ENCODE measurements around the gene TRERF1.
"Not testable (repeated sequence)": the region's sequence is repeated elsewhere in the genome, so short reads cannot be mapped to it uniquely, and the experiment has no call there.

Gene TRERF1

DNA sequence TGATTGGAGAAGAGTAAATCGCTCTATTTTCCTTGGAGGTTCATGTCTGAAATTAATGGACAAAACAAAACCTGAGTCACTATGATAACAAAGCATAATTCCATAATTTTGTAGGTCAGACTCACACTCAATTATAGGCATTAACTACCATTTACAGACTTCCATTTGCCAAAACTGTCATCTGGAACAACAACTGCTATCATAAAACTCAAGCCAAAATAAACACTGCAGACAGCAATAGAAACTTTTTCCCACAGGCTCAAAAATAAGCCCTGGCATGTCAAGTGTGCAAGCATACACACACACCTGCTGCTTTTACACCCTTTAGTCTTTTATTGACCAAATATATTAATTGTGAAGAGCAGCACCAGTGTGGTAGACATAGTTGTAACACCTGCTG lies 241.2 kb downstream of the TRERF1 start:
- peak; percentile 84 for DNase-seq

DNA sequence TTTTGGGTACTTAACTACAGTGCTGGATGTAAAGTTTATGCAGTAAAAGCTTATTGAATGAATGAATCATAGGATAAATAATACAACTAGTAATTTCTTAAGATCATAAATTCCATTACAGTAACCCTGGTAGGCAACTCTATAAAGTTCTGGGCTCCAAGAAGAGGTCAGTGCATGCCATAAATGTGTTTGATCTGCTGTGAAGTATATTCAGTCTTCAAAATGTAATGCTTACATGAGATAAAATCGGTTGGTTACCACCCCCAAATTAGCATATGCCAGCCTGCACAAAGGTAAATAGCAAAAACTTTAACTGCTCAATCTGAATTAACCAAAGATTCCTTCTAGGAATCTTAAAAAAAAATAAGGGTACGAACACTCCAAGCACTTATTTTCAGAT lies 244.2 kb downstream of the TRERF1 start:
- not testable (repeated sequence) for DNase-seq

DNA sequence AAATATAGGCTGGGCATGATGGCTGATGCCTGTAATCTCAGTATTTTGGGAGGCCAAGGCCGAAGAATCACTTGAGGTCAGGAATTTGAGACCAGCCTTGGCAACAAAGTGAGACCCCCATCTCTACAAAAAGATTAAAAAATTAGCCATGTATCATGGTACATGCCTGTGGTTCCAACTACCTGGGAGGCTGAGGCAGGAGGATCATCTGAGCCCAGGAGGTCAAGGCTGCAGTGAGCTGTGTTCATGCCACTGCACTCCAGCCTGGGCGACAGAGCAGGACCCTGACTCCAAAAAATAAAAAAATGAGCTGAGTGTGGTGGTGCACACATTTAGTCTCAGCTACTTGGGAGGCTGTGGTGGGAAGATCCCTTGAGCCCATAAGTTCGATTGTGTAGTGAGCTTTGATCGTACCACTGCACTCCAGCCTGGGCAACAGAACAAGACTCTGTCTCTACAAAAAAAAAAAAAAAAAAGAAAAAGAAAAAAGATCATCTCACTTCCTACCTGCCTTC lies 246.9 kb downstream of the TRERF1 start:
- no peak for DNase-seq

DNA sequence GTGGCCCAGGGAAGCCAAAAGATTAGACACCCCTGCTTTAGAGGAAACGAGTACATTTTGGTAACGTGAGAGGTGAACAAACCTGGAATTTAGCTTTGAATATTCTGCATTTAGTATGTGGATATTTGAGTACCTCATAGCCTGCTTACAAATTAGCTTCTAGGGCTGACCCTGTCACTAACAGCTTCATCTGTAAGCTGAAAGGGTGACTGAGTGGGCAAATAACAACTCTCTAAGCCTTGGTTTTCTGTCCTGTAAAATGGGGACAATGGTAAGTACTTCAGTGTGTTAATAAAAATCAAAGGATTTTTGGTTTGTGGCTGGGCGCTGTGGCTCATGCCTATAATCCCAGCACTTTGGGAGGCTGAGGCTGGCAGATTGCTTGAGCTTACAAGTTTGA lies 248.5 kb downstream of the TRERF1 start:
- DNase-seq: no peak

DNA sequence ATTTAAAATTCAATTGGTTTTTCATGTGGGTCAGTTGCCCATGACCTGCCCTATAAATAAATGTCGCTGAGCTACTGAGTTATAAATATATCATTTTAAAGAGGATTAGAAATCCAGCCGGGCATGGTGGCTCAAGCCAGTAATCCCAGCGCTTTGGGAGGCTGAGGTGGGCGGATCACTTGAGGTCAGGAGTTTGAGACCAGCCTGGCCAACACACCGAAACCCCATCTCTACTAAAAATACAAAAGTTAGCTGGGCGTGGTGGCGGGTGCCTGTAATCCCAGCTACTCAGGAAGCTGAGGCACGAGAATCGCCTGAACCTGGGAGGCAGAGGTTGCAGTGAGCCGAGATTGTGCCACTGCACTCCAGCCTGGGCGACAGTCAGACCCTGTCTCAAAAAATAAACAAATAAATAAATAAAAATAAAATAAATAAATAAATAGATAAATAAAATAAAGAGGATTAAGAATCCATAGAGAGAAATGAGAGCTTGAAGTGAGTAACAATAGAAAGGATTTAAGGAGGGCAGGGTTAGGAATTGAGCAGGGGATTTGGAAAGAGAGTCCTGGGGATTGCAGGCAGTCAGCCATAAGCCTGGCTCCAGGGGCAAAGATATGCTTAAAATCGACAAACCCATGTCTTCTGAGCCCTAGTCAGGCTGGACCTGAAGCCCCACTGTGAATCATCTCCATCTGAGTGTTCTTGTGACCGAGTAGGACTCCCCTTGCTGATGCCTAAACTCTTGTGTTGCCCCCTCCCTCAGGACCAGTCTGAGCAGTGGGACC lies 249.4 kb downstream of the TRERF1 start:
- DNase-seq: not testable (repeated sequence)

DNA sequence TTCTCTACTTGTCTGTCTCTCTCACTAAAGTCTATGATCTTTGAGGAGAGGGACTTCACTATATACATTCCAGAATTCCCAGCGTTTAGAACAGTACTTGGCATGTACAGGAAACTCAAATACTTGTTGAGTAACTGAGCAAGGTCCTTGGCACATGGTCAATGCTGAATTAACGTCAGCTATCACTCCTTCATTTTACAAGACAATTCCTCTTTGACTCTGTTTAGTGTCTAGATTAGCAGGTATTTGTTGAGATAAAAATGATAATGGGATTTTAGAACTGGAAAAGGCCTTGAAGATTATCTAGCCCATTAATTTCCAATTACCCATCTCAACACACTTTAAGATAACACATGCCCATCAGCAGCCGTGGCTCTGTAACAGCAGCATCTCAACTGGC lies 250.3 kb downstream of the TRERF1 start:
- DNase-seq: no peak

DNA sequence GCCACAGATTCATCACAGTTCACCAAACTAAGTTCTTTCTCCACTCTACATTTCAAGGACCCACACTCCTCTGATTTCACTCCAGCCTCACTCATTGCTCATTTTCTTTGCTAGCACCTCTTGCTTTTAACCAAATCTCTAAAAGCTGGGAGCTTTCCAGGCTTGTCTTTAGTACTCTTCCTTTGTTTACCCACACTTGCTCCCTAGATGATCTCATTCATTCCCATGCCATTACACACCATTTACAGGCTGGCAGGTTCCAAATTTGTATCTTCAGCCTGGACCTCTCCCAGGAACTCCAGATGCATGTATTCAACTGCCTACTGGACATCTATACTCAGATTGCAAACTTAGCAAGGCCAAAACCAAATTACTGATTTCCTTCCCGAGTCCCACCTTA lies 251.7 kb downstream of the TRERF1 start:
- no peak for DNase-seq

DNA sequence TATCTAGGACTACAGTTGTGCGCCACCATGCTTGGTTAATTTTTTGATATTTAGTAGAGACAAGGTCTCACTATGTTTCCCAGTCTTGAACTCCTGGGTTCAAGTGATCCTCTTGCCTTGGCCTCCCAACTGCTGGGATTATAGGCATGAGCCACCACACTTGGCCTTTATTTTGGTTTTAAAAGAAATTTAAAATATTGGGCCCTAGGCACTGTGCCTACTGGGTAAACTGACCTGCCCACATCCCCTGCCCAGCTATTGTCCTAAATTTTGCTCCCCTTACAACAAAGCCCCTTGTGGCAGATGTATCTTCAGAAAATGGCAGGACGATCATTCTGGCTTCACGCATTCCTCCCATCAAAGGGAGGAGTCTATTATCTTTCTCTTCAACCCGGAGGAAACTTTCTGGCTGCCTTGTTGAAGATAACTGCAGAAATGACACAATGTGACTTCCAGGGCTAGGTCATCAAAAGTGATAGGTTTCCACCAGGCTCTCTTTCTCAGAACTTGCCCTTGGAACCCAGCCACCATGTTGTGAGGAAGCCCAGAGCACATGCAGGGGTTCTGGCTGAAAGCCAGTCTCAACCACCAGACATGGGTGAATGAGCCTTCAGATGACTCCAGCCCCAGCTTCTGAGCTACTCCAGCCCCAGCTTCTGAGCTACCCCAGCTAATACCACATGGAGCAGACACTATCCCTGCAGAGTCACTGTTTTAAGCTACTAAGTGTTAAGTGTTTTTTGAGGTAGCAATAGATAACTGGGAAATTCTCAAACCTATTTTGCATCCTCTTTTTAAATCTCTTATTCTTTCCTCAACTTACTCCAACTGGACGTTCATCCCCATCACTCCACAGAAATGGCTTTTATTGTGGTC lies 252.4 kb downstream of the TRERF1 start:
- DNase-seq: no peak

DNA sequence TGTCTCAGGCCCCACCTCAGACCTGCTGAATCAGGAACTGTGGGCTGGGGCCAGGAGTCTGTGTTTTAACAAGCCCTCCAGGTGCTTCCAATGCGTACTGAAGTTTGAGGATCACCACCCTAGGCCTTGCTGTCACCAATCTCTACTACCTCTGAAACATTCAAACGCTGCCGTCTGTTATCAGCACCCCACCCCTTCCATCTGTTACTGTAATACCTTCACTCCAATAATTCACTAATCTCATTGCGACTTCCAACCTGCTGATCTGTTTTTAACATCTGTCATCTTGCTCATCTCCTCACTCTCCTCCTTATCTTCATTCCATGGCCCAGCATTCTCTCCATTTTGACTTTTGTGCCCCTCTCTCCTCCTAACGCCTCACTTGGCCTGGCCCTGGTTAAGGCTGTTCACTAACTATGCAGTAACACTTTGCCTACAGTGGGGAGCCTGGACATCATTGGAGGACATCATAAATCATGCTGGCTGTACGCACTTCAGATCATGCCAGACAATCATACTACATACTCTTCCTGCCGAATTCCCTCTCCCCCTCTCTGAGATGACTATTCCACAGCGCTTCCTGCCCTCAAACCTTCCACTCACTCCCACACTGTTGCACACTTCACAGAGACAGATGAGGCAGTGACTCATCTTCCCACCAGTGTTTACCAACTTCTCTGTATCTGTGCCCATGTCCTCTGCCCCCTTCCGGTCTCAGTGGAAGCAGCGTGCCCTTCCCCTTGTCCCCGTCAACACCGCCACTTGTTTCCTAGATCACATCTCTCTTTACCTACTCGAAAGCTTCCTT lies 254.0 kb downstream of the TRERF1 start:
- no peak for DNase-seq

DNA sequence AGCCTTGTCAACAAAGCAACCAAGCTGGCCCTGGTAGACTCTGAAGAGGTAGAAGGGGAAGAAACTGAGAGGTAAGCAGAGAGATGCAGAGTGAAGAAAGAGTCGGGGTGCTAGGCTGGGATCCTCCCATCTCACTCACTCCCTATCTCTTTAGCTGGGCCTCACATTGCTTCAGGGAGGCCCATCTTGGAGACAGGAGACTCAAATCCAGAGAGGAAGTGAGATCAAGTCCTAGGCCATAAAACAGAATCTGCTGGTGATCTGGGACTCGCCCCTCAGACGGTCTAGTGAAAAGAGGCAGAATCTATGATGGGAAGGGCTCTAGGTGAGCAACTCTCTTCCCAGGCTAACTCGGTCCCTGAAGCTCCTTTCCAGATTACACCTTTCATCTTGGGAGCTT lies 256.3 kb downstream of the TRERF1 start:
- no peak for DNase-seq

DNA sequence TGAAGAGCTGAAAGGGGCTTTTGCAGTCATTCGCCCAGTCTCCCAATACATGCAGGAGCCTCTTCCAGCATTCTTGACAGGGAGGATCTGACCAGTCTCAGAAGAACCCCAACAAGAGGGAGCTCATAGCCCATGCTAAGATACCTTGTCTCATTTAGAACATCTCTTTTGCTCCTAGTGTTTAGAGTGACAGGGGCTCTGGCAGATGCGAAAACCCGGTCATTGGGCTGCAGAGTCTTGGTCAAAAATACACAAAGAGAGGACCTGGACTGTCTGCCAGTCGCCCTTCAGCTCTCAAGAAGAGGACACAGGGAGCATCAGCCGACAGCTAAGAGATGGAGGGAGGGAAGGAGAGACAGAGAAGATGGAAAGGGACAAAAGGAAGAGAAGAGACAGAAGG lies 257.7 kb downstream of the TRERF1 start:
- DNase-seq: no peak

DNA sequence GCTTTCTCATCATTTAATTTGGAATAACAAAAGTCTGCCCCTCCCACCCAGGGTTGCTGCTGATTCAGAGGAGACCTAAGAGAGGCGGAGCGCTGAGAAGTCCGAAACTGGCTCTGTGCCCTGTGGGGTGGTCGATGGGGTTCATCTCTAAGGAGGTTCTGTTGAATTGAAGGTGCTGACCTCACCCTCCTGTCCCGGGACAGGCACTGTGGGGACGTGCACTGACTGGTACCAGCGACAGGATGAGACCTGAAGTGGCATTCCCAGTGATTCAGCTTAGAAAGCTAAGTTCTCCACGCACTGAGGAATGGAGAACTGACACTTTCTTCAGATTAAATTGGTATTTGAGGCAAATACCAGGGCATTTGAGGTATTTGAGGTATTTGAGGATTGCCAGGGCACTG lies 258.2 kb downstream of the TRERF1 start:
- no peak for DNase-seq

DNA sequence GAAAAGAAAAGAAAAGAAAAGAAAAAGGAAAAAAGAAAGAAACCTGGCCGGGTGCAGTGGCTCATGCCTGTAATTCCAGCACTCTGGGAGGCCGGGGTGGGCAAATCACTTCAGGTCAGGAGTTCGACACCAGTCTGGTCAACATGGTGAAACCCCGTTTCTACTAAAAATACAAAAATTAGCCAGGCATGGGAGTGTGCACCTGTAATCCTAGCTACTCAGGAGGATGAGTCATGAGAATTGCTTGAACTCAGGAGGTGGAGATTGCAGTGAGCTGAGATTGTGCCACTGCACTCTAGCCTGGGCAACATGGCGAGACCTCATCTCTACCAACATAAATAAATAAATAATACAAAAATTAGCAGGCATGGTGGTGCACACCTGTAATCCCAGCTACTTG lies 259.3 kb downstream of the TRERF1 start:
- DNase-seq: not testable (repeated sequence)

DNA sequence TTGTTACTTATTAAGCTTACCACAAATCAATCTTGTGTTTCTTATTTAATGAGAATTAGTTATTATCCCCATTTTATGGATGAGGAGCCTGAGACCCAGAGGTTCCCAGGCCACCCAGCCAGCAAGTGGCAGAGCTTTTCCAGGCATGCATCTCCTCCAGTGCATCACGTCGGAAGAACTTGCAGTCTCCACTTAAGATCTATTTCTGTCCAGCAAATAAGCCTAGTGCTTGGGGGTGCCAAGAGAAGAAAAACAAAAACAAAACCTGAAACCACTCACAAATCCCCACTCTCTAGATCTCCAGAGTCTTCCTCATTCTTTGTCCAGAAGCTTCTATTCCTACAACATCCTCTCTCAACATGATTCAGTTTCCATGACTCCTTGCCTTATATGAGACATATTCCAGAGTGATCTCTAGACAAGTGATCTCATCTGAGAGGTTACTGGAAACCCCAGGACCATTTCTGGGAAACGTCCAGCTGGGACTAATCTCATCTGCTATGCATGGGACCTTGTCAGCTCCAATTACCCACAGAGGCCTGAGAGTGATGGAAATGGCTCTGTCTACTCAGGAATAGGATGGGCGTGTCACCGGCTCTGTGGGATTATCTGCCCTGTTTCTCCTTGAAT lies 261.1 kb downstream of the TRERF1 start:
- DNase-seq: no peak

DNA sequence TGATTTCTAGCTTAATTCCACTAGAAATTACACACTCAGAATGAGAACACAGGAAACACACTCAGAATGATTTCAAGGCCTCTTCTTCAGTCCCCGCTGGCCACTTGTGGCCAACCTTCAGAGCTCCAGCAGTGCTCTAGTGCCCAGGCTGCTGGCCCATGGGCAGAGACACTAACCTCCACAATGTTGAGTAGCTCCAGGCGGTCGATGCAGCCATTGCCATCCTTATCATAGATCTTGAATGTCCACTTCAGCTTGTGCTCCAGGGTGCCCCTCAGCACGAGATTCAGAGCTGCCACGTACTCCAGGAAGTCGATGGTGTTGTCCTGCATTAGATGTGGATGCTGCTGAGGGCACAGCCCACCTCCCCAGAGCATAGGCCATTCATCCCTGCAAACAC lies 263.3 kb downstream of the TRERF1 start:
- DNase-seq: no peak

DNA sequence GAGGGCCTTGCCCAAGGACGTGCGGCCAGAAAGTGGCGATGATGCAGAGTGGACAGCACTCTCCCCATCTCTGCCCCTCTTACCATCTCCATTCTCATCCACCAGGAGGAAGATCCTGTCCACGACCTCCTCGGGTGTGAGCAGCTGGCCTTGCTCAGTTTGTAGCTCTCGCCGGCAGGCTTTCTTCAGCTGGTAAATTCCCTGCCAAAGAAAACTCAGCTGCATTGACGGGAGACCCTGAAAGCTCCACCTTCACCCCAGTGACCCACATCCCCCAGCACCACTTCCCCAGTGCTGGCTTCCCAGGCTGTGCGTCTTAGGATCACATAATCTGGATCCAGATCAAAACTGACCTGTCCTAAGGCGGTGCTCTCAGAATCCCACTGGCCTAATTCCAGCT lies 266.1 kb downstream of the TRERF1 start:
- DNase-seq: no peak

DNA sequence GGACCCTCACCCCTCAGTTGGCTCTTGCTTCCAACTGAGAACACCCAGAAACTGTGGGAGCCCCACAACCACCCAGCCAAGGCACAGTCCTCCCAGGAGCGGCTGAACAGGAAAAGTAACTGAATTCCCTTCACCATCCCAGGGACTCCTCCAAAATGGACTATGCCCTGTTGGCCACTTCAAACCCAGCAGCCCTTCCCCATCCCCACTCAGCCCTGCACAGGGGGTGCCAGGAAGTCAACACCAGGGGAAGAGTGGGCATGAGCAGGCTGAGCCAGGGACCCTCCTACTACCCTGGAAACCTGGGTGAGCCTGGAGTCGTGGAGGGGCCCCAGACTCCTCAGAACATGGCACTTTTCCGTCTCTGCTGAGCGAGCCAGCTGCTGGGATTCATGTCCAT lies 267.3 kb downstream of the TRERF1 start:
- no peak for DNase-seq

DNA sequence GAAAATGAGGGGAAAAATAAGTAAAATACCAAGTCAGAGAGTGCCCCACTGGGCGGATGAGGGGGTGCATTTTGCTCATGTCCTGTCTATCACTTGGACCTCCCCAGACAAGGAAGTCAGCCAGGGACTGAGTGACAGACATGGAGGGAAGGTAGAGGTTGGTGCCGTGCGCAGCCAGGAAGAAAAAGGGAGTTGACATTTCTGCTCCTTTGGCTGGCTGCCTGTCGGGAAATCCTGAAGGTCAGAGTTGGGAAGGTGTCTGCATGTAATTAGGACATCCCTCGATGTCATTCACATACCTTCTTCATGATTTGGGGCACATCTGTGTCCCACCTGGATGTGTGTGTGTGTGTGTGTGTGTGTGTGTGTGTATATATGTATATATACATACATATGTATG lies 269.6 kb downstream of the TRERF1 start:
- DNase-seq: no peak

DNA sequence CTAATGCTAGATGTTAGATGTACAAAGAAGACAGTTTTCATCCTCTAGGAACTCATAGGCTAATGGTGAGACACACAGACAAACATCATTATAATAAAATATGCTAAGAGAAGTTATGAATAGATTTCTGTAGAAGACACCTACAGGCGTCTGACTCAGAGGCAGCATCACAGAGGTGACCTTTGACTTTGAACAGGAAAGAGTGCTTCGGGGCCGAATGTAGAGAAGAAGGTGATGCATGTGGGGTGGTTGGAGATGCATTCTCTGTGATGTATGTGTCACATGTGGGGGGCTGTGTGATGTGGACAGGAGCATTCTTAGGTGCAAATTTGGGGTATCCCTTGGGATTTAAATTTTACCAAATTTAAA lies 271.8 kb downstream of the TRERF1 start:
- DNase-seq: no peak

DNA sequence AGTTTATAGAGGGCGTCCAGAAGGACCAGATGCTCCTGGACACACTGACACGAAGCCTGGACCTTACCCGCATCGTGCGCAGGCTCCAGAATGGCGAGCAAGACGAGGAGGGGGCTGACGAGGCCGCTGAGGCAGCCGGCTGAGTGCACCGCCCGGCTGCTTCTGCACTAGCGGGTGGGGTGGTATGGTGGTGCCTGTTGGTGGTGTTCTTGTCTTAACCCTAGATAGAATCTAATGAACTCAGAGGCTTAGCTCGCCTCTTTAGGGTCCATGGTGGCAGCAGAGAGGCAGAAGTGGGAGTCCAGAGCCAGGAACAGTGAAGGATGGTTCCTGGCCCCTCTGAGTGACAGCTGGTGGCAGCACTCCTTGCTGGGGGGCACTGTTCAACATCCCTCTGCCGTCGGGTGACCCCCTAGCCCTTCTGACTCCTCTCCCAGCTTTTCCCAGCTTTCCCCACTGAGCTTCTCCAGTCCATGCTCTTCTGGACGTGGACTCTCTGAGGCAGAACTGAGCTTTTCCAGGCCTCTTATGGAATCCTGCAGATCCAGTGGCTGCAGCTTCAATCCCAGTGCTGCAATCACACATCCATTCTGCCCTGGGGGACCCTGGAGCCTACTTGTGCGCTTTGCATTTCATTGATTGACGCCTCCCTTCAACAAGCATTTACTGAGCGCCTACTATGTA lies 272.3 kb downstream of the TRERF1 start:
- no peak for DNase-seq

DNA sequence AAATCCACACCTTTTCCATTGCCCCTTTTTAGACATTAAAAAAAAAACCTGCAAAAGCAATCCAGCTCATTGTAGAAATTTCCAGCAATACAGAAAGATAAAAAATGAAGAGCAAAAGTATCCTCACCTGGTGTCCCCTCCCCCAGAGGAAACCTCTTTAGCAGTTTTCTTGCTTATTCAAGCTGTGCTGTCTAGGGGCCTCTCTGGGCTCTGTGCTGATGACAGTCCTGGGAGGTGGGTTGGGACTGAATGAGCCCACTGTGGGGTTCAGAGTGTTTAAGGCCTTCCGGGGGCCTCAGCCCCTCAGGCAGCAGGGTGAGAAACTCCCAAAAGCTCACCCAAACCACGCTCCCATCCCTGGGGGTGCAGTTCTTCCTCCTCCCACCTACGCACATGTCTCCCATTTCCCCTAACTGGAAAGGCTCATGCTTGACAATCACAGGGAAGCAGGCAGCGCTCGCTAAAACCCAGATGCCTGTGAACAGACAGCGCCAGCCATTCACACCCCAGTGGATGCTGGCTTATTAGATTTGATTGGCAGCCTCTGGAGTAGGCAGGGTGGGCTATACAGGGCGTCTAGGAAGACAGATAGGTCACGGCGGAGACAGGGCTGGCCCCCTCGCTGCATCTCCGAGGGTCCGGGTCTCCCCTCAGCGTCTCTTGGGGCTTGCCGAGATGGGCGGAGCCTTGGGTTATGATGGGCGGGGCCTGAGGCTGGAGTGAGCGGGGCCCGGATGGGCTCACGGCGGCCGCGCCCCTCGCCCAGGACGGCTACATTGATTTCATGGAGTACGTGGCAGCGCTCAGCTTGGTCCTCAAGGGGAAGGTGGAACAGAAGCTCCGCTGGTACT lies 274.0 kb downstream of the TRERF1 start:
- no peak for DNase-seq
